Measurements from ENCODE around the gene TM7SF2. TPM values are rescaled to one million over a fixed set of nuclear protein-coding genes. Genes with fewer than 3 reads are reported as not detected.

Gene TM7SF2
- total and polyA plus RNA-seq, 2 donors from 2014 or later = 20.9 to 88.2 TPM

DNA sequence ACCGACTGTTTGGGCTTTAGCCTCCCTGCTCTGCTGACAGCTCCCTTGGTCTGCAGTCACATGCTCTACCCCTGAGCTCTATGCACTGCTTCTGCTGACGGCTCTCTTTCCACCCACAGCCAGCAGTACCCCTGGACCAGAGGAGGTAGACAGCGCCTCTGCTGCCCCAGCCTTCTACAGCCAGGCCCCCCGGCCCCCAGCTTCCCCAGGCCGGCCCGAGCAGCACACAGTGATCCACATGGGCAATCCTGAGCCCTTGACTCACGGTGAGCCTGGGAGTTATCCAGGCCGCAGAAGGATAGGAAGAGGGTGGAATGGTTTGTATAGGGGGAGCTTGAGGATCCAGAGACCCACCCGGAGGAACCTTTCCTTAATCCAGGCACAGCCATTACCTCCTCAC, 24.9 kb upstream of the TM7SF2 start:
- Histone ChIP-seq H3K36me3 (ENCODE audit: control insufficient read depth in 2 of 3, insufficient read depth in 3 of 3, low read length in 3 of 3) (peaks cover 8 to 31% (median 12%) of the 10 kb centered on the region in 3 donors), H3K27ac (ENCODE audit: low read depth in 2 of 2, low read length in 2 of 2) (no peak overlapping the region), H3K27me3 (ENCODE audit: control insufficient read depth, insufficient read depth, low read length) (no peaks in the 10 kb centered on the region), H3K4me3 (ENCODE audit: low read length in 3 of 3) (no peak overlapping the region), H3K4me1 (ENCODE audit: control insufficient read depth in 2 of 3, insufficient read depth in 2 of 3, low read depth in 1 of 3, low read length in 3 of 3) (peaks cover 0 to 18% (median 9%) of the 10 kb centered on the region in 3 donors), H3K9ac (ENCODE audit: low read length in 3 of 3) (no peak overlapping the region), H3K9me3 (ENCODE audit: control insufficient read depth in 2 of 3, insufficient read depth in 1 of 3, low read length in 3 of 3) (no peaks in the 10 kb centered on the region)
- TF ChIP-seq, protein P1, sequence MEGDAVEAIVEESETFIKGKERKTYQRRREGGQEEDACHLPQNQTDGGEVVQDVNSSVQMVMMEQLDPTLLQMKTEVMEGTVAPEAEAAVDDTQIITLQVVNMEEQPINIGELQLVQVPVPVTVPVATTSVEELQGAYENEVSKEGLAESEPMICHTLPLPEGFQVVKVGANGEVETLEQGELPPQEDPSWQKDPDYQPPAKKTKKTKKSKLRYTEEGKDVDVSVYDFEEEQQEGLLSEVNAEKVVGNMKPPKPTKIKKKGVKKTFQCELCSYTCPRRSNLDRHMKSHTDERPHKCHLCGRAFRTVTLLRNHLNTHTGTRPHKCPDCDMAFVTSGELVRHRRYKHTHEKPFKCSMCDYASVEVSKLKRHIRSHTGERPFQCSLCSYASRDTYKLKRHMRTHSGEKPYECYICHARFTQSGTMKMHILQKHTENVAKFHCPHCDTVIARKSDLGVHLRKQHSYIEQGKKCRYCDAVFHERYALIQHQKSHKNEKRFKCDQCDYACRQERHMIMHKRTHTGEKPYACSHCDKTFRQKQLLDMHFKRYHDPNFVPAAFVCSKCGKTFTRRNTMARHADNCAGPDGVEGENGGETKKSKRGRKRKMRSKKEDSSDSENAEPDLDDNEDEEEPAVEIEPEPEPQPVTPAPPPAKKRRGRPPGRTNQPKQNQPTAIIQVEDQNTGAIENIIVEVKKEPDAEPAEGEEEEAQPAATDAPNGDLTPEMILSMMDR (IDR thresholded peaks at IDR 0.05; ENCODE audit: borderline replicate concordance, extremely low read depth, insufficient read depth) = no peak
- FAIRE-seq = no peak
- intact Hi-C loops (cut with DNase I) = no loop called here
- DNase-seq = no peak

DNA sequence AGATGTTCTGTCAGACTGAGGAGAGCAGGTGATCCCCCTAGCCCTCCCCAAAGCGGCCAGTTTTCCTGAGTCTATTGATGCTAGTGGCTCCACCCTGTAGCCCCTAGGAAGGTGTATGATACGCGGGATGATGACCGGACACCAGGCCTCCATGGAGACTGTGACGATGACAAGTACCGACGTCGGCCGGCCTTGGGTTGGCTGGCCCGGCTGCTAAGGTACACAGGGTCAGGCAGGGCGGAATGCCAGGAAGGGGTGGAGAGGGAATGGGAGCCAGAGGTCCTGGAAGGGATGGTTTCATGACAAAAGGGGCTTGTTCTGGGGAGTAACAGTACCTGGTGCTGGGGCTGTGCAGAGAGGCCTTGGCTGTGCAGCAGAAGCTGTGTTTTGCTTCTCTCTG, 24.5 kb upstream of the TM7SF2 start:
- TF ChIP-seq, protein P1 (IDR thresholded peaks at IDR 0.05; ENCODE audit: borderline replicate concordance, extremely low read depth, insufficient read depth) = no peak
- Histone ChIP-seq H3K9me3 (ENCODE audit: control insufficient read depth in 2 of 3, insufficient read depth in 1 of 3, low read length in 3 of 3) (no peaks in the 10 kb centered on the region), H3K36me3 (ENCODE audit: control insufficient read depth in 2 of 3, insufficient read depth in 3 of 3, low read length in 3 of 3) (peaks cover 8 to 31% (median 12%) of the 10 kb centered on the region in 3 donors), H3K27me3 (ENCODE audit: control insufficient read depth, insufficient read depth, low read length) (no peaks in the 10 kb centered on the region), H3K9ac (ENCODE audit: low read length in 3 of 3) (no peak overlapping the region), H3K4me3 (ENCODE audit: low read length in 3 of 3) (no peak overlapping the region), H3K27ac (ENCODE audit: low read depth in 2 of 2, low read length in 2 of 2) (no peak overlapping the region), H3K4me1 (ENCODE audit: control insufficient read depth in 2 of 3, insufficient read depth in 2 of 3, low read depth in 1 of 3, low read length in 3 of 3) (peaks cover 0 to 18% (median 9%) of the 10 kb centered on the region in 3 donors)
- intact Hi-C loops (cut with DNase I) = no loop called here
- DNase-seq = no peak
- no peak for FAIRE-seq

DNA sequence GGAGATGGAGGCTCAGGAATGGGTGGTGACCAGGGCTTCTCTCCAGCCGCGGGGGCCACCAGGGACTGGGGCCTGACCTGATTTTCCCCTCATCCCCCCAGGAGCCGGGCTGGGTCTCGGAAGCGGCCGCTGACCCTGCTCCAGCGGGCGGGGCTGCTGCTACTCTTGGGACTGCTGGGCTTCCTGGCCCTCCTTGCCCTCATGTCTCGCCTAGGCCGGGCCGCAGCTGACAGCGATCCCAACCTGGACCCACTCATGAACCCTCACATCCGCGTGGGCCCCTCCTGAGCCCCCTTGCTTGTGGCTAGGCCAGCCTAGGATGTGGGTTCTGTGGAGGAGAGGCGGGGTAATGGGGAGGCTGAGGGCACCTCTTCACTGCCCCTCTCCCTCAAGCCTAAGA, 23.8 kb upstream of the TM7SF2 start:
- Histone ChIP-seq H3K4me3 (ENCODE audit: low read length in 3 of 3) (no peak overlapping the region), H3K27me3 (ENCODE audit: control insufficient read depth, insufficient read depth, low read length) (no peaks in the 10 kb centered on the region), H3K4me1 (ENCODE audit: control insufficient read depth in 2 of 3, insufficient read depth in 2 of 3, low read depth in 1 of 3, low read length in 3 of 3) (peaks cover 0 to 18% (median 9%) of the 10 kb centered on the region in 3 donors), H3K9me3 (ENCODE audit: control insufficient read depth in 2 of 3, insufficient read depth in 1 of 3, low read length in 3 of 3) (no peaks in the 10 kb centered on the region), H3K36me3 (ENCODE audit: control insufficient read depth in 2 of 3, insufficient read depth in 3 of 3, low read length in 3 of 3) (peaks cover 8 to 31% (median 12%) of the 10 kb centered on the region in 3 donors), H3K27ac (ENCODE audit: low read depth in 2 of 2, low read length in 2 of 2) (no peak overlapping the region), H3K9ac (ENCODE audit: low read length in 3 of 3) (no peak overlapping the region)
- intact Hi-C loops (cut with DNase I) = no loop called here
- TF ChIP-seq, protein P1 (IDR thresholded peaks at IDR 0.05; ENCODE audit: borderline replicate concordance, extremely low read depth, insufficient read depth) = no peak
- FAIRE-seq (no peak), DNase-seq (no peak)

DNA sequence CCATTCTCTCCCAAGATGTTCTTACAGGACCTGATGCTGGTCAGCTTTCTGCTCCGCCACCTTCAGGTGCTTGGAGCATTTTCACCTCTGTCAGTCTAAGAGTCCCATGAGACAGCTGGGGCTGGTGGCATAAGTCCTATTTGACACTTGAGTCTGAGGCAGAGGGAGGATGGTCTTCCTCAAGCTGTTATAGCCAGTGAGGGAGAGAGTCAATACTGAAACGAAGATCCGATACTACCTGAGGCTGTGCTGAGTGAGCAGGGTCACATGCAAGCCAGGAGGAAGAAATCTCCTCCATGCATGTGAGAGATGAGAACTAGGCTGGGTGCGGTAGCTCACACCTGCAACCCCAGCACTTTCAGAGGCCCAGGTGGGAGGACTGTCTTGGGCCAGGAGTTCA, 22.1 kb upstream of the TM7SF2 start:
- no peak overlapping the region for H3K27ac ChIP-seq (ENCODE audit: low read depth in 2 of 2, low read length in 2 of 2)
- no peak overlapping the region for H3K4me3 ChIP-seq (ENCODE audit: low read length in 3 of 3)
- no peaks in the 10 kb centered on the region for H3K27me3 ChIP-seq (ENCODE audit: control insufficient read depth, insufficient read depth, low read length)
- FAIRE-seq = no peak
- TF ChIP-seq, protein P1 (IDR thresholded peaks at IDR 0.05; ENCODE audit: borderline replicate concordance, extremely low read depth, insufficient read depth) = no peak
- DNase-seq = no peak
- peaks cover 8 to 31% (median 12%) of the 10 kb centered on the region in 3 donors for H3K36me3 ChIP-seq (ENCODE audit: control insufficient read depth in 2 of 3, insufficient read depth in 3 of 3, low read length in 3 of 3)
- intact Hi-C loops (cut with DNase I) = no loop called here
- H3K9ac ChIP-seq (ENCODE audit: low read length in 3 of 3) = no peak overlapping the region
- H3K4me1 ChIP-seq (ENCODE audit: control insufficient read depth in 2 of 3, insufficient read depth in 2 of 3, low read depth in 1 of 3, low read length in 3 of 3) = peaks cover 0 to 11% (median 4%) of the 10 kb centered on the region in 3 donors
- no peaks in the 10 kb centered on the region for H3K9me3 ChIP-seq (ENCODE audit: control insufficient read depth in 2 of 3, insufficient read depth in 1 of 3, low read length in 3 of 3)
